ENCODE results near the gene LMOD1.

GRCh38 chr1:201906336-201906735 lies 40.0 kb downstream of the LMOD1 start:
- TF ChIP-seq EP300 (IDR thresholded peaks at IDR 0.05; ENCODE audit: borderline replicate concordance) = no peak
- no peak for TF ChIP-seq ZBTB7A (IDR thresholded peaks at IDR 0.05; ENCODE audit: low read depth)
- no peak for TF ChIP-seq FOXM1 (IDR thresholded peaks at IDR 0.05; ENCODE audit: borderline replicate concordance, low read depth)
- no peak for TF ChIP-seq USF1 (IDR thresholded peaks at IDR 0.05)
- no peak for TF ChIP-seq CREB1 (IDR thresholded peaks at IDR 0.05; ENCODE audit: low read depth)
- TF ChIP-seq TEAD4 (IDR thresholded peaks at IDR 0.05) = no peak
- TF ChIP-seq TAF1 (IDR thresholded peaks at IDR 0.05; ENCODE audit: low read depth) = no peak
- no peak for TF ChIP-seq NFIC (IDR thresholded peaks at IDR 0.05)
- no peak for TF ChIP-seq REST (IDR thresholded peaks at IDR 0.05; ENCODE audit: low read depth)

All from Ishikawa (cell line).